Measurements from ENCODE around the gene GNAZ. TPM values are rescaled to one million over a fixed set of nuclear protein-coding genes. Genes with fewer than 3 reads are reported as not detected.

The GNAZ gene
- polyA plus RNA-seq, 1 donor (not counting 4 experiments of a cell fraction or from before 2014, with no cell fraction given) = 0.03 TPM

DNA sequence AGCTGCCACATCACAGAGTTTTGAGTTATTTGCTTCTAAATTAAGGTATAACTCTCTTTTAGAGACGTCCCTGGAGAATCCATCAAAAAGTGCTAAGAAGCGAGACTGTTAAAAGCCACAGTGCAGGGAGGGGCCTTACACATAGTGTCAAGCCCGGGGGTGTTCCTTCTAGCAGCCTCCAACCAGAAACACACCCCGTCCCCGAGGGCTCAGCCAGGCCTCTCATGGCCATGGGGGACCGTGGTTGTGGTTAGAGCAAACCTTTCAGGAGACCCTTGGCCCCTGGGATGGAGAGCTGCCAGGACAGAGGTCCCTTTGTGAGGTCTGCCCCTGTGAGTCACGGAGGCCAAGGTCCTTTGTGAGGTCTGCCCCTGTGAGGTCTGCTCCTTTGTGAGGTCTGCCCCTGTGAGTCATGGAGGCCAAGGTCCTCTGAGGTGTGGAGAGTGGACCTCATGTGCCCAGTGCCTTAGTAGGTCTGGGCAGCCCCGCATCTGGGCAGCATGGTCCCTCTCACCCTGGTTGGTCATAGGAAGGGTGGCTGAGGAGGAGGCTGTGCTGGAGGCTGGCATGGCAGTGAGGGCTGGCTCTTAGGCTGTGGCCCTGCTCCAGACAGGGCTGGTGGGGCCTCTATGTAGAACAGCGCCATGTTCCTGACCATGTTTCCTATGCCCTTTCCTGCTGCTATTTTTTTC is 5.4 kb downstream of the GNAZ start:
- Histone ChIP-seq H3K4me2 (ENCODE audit: control insufficient read depth, extremely low read depth, insufficient read depth, low read depth, low read length) (no peak overlapping the region), H3K4me3 (ENCODE audit: control insufficient read depth in 2 of 3, extremely low read depth in 1 of 3, insufficient read depth in 2 of 3, low read depth in 1 of 3, low read length in 3 of 3) (no peak overlapping the region), H3K79me2 (ENCODE audit: control insufficient read depth, insufficient read depth, low read length) (no peaks in the 10 kb centered on the region), H3K27me3 (ENCODE audit: control insufficient read depth, extremely low read depth, insufficient read depth, low read length) (peaks cover 31% of the 10 kb centered on the region), H3K9me3 (ENCODE audit: control insufficient read depth, low read depth, low read length) (no peaks in the 10 kb centered on the region), H3K27ac (ENCODE audit: control insufficient read depth, insufficient read depth, low read length) (no peak overlapping the region), H3K36me3 (ENCODE audit: control insufficient read depth in 2 of 2, extremely low read depth in 1 of 2, insufficient read depth in 2 of 2, low read length in 2 of 2) (no peaks in the 10 kb centered on the region), H4K20me1 (ENCODE audit: control insufficient read depth, extremely low read depth, insufficient read depth, low read length) (no peaks in the 10 kb centered on the region), H3K9me1 (ENCODE audit: control insufficient read depth, extremely low read depth, insufficient read depth, low read length) (no peaks in the 10 kb centered on the region), H3K9ac (ENCODE audit: control insufficient read depth, extremely low read depth, insufficient read depth, low read length) (no peak overlapping the region), H3K4me1 (ENCODE audit: control insufficient read depth, extremely low read depth, insufficient read depth, low read length) (no peaks in the 10 kb centered on the region), H2AFZ (ENCODE audit: control insufficient read depth, low read length) (no peak overlapping the region)
- dilution Hi-C loops (cut with MboI; ENCODE audit: extremely low pct_ligation_motif_present, low sequenced_read_pairs) = no loop called here
- DNase-seq (ENCODE audit: low read depth, low spot score) = no peak
- FAIRE-seq = no peak
- TF ChIP-seq, protein P1, sequence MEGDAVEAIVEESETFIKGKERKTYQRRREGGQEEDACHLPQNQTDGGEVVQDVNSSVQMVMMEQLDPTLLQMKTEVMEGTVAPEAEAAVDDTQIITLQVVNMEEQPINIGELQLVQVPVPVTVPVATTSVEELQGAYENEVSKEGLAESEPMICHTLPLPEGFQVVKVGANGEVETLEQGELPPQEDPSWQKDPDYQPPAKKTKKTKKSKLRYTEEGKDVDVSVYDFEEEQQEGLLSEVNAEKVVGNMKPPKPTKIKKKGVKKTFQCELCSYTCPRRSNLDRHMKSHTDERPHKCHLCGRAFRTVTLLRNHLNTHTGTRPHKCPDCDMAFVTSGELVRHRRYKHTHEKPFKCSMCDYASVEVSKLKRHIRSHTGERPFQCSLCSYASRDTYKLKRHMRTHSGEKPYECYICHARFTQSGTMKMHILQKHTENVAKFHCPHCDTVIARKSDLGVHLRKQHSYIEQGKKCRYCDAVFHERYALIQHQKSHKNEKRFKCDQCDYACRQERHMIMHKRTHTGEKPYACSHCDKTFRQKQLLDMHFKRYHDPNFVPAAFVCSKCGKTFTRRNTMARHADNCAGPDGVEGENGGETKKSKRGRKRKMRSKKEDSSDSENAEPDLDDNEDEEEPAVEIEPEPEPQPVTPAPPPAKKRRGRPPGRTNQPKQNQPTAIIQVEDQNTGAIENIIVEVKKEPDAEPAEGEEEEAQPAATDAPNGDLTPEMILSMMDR (optimal IDR thresholded peaks at IDR 0.05 in 1 of 3, IDR thresholded peaks at IDR 0.05 in 1 of 3, conservative IDR thresholded peaks at IDR 0.05 in 1 of 3; ENCODE audit: extremely low read depth in 1 of 3, insufficient read depth in 2 of 3, low read length in 3 of 3) = no peak
- no peak for TF ChIP-seq EZH2 (IDR thresholded peaks at IDR 0.05; ENCODE audit: low read length)

DNA sequence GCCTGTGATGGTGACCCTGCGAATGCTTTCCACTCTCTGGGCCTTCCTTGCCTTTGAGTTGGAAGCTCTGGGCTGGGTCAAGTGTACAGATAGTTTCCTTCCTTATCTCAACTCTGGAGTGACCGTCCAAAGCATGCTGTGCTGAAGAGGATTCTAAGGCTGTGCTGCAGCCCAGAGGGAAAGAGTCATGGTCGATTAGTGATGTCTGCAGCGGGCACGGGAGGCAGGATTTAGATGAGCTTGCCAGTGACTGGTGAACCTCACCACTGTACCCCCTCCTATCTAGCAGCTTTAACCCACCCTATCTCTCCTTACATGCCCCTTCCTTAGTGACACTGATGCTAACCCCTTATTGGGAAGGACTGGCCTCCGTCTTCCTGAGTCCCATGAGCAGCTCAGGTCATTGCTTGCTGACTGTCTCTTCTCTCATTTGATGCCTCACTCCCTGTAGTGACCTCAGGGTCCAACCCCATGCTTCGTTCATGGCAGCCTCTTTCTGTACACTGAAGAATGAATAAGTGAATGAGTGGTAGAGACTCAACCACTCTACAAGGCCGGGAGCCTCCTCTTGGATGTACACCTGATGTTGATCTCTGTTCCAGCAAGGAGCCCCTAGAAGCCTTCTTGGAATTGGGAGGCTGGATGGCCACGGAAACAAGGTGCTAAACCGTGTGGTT is 6.7 kb downstream of the GNAZ start:
- Histone ChIP-seq H3K9me1 (ENCODE audit: control insufficient read depth, extremely low read depth, insufficient read depth, low read length) (no peaks in the 10 kb centered on the region), H3K36me3 (ENCODE audit: control insufficient read depth in 2 of 2, extremely low read depth in 1 of 2, insufficient read depth in 2 of 2, low read length in 2 of 2) (no peaks in the 10 kb centered on the region), H3K27ac (ENCODE audit: control insufficient read depth, insufficient read depth, low read length) (no peak overlapping the region), H3K9me3 (ENCODE audit: control insufficient read depth, low read depth, low read length) (no peaks in the 10 kb centered on the region), H3K4me3 (ENCODE audit: control insufficient read depth in 2 of 3, extremely low read depth in 1 of 3, insufficient read depth in 2 of 3, low read depth in 1 of 3, low read length in 3 of 3) (no peak overlapping the region), H4K20me1 (ENCODE audit: control insufficient read depth, extremely low read depth, insufficient read depth, low read length) (no peaks in the 10 kb centered on the region), H3K79me2 (ENCODE audit: control insufficient read depth, insufficient read depth, low read length) (no peaks in the 10 kb centered on the region), H3K9ac (ENCODE audit: control insufficient read depth, extremely low read depth, insufficient read depth, low read length) (no peak overlapping the region), H2AFZ (ENCODE audit: control insufficient read depth, low read length) (no peak overlapping the region), H3K4me2 (ENCODE audit: control insufficient read depth, extremely low read depth, insufficient read depth, low read depth, low read length) (no peak overlapping the region), H3K4me1 (ENCODE audit: control insufficient read depth, extremely low read depth, insufficient read depth, low read length) (no peaks in the 10 kb centered on the region), H3K27me3 (ENCODE audit: control insufficient read depth, extremely low read depth, insufficient read depth, low read length) (peaks cover 17% of the 10 kb centered on the region)
- no peak for TF ChIP-seq EZH2 (IDR thresholded peaks at IDR 0.05; ENCODE audit: low read length)
- TF ChIP-seq, protein P1 (optimal IDR thresholded peaks at IDR 0.05 in 1 of 3, IDR thresholded peaks at IDR 0.05 in 1 of 3, conservative IDR thresholded peaks at IDR 0.05 in 1 of 3; ENCODE audit: extremely low read depth in 1 of 3, insufficient read depth in 2 of 3, low read length in 3 of 3) = no peak
- dilution Hi-C loops (cut with MboI; ENCODE audit: extremely low pct_ligation_motif_present, low sequenced_read_pairs) = no loop called here
- no peak for DNase-seq (ENCODE audit: low read depth, low spot score)
- no peak for FAIRE-seq

Measured in keratinocyte (primary cell).